Neural progenitor cell (in vitro differentiated cells): ENCODE measurements around the gene YEATS4.

Source experiments
- EZH2 ChIP-seq: fragments of 200-600 bp; sonication (generic); IDR thresholded peaks from 2 replicates; pipeline ENCODE4 v1.6.1; 2017; ENCODE audit warnings: antibody characterized with exemption, mild to moderate bottlenecking, moderate library complexity
- EZH2phosphoT487 ChIP-seq: fragments of 200-600 bp; sonication (generic); IDR thresholded peaks from 2 replicates; pipeline ENCODE4 v1.6.1; 2017; ENCODE audit warnings: antibody characterized with exemption
- TF ChIP-seq, protein P1 (sequence below): fragments of 200-600 bp; sonication (generic); IDR thresholded peaks from 2 replicates; pipeline ENCODE4 v1.5.1; 2017; ENCODE audit warnings: antibody characterized with exemption, mild to moderate bottlenecking

DNA sequence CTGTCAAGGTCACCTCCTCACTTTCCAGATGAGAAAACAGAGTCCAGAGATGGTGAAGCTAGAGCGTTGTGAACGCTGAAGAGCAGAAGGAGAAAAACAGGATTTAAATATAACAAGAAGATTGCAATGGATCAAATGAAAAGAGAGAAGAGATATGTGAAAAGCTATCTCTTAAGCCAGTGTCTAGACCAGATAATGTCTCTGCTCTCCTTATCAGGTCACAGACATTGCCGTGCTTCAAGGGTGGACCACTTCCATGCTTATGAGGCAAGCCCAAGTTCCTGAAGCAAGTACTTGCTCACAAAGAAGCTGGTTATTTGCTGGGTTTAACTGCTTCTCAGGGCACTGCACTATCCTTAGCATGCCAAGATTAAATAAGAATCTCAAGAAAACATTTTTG lies 79.0 kb downstream of the YEATS4 start:
- no peak for TF ChIP-seq EZH2
- TF ChIP-seq, protein P1, sequence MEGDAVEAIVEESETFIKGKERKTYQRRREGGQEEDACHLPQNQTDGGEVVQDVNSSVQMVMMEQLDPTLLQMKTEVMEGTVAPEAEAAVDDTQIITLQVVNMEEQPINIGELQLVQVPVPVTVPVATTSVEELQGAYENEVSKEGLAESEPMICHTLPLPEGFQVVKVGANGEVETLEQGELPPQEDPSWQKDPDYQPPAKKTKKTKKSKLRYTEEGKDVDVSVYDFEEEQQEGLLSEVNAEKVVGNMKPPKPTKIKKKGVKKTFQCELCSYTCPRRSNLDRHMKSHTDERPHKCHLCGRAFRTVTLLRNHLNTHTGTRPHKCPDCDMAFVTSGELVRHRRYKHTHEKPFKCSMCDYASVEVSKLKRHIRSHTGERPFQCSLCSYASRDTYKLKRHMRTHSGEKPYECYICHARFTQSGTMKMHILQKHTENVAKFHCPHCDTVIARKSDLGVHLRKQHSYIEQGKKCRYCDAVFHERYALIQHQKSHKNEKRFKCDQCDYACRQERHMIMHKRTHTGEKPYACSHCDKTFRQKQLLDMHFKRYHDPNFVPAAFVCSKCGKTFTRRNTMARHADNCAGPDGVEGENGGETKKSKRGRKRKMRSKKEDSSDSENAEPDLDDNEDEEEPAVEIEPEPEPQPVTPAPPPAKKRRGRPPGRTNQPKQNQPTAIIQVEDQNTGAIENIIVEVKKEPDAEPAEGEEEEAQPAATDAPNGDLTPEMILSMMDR: no peak
- no peak for TF ChIP-seq EZH2phosphoT487
